Measurements from ENCODE around the gene SART1.

DNA sequence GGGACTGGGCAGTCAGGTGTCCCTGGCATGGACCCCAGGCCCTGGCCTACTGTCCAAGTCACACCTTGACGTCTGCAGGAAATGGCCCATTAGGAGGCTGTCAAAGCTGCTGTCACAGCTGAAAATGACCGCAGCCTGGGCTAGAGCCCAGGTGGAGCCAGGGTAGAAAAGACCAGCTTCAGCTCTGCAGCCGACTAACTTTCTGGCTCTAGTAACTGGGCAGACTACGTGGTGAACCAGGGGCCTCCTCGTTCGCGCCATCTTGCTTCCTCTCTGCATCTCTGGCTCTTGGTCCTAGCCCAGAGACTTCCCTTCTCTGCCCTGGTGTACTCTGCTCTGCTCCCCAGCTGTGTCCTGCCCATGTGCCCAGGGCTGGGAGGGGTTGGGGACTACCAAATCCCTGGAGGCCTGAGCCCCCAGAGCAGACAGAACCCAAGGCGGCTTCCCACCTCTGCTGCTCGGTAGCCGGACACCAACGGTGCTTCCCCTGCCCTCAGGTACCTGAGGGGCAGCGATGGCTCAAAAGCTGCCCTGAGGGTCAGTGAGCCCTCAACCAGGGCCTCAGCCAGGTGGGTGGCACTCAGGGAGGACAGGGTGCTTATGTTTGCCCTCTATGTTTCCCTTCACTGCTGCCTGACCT lies 19.7 kb downstream of the SART1 start:
- no peak for TF ChIP-seq POLR2A (IDR thresholded peaks at IDR 0.05)
- TF ChIP-seq POLR2AphosphoS5 (IDR thresholded peaks at IDR 0.05) = no peak
- TF ChIP-seq CTCF (IDR thresholded peaks at IDR 0.05) = no peak
